Measurements from ENCODE around the gene NRXN2. TPM values are rescaled to one million over a fixed set of nuclear protein-coding genes. Genes with fewer than 3 reads are reported as not detected.
A peak's percentile ranks its signal among the peaks of the same experiment; 100 is the strongest.

Gene NRXN2
- total RNA-seq, 1 donor from 2014 or later = 0.14 TPM

DNA sequence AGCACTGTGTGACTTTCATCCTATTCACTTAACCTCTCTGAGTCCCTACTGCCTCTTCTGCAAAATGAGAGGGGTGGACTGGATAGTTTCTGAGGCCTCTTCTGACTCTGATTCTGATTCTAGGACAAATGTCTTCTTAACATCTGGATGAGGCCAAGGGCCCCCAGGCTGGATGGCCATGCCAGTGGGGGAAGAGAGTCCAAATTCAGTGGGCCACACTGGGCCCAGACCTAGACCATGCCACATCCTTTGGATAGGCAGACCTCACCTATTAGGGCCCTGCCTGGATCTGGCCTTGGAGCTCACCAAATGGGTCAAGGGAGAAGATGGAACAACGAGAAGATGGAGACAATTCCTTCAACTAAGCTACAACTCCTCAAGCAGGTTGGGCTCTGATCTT lies 24.6 kb downstream of the NRXN2 start:
- no peak overlapping the region for H3K27ac Mint-ChIP-seq (ENCODE audit: unreplicated experiment)
- peaks cover 5% of the 10 kb centered on the region for H3K9me3 Mint-ChIP-seq (ENCODE audit: unreplicated experiment)
- H3K27me3 Mint-ChIP-seq (ENCODE audit: low read depth, unreplicated experiment) = peaks cover 78% of the 10 kb centered on the region
- Histone ChIP-seq H2AFZ (ENCODE audit: low read depth, low read length) (no peak overlapping the region), H3K4me2 (ENCODE audit: low read length) (no peak overlapping the region), H3K27me3 (ENCODE audit: insufficient read depth, low read length) (peaks cover 32% of the 10 kb centered on the region), H3K4me1 (ENCODE audit: insufficient read depth, low read length) (no peaks in the 10 kb centered on the region), H4K20me1 (ENCODE audit: insufficient read depth, low read length) (no peaks in the 10 kb centered on the region), H3K9ac (ENCODE audit: low read length) (no peak overlapping the region), H3K9me3 (ENCODE audit: insufficient read depth, low read depth, low read length) (no peaks in the 10 kb centered on the region), H3K79me2 (ENCODE audit: insufficient read depth, low read length) (no peaks in the 10 kb centered on the region), H3K27ac (ENCODE audit: low read depth, low read length) (no peak overlapping the region), H3K4me3 (ENCODE audit: insufficient read depth, low read depth, low read length) (no peak overlapping the region), H3K36me3 (ENCODE audit: insufficient read depth, low read length) (no peaks in the 10 kb centered on the region)
- TF ChIP-seq, protein P1, sequence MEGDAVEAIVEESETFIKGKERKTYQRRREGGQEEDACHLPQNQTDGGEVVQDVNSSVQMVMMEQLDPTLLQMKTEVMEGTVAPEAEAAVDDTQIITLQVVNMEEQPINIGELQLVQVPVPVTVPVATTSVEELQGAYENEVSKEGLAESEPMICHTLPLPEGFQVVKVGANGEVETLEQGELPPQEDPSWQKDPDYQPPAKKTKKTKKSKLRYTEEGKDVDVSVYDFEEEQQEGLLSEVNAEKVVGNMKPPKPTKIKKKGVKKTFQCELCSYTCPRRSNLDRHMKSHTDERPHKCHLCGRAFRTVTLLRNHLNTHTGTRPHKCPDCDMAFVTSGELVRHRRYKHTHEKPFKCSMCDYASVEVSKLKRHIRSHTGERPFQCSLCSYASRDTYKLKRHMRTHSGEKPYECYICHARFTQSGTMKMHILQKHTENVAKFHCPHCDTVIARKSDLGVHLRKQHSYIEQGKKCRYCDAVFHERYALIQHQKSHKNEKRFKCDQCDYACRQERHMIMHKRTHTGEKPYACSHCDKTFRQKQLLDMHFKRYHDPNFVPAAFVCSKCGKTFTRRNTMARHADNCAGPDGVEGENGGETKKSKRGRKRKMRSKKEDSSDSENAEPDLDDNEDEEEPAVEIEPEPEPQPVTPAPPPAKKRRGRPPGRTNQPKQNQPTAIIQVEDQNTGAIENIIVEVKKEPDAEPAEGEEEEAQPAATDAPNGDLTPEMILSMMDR (IDR thresholded peaks at IDR 0.05; ENCODE audit: insufficient read depth, low read depth, low read length) = no peak
- no peak for TF ChIP-seq EZH2 (IDR thresholded peaks at IDR 0.05; ENCODE audit: insufficient read depth, low read length)
- FAIRE-seq (no peak), DNase-seq (ENCODE audit: low read depth) (no peak)
- H3K4me1 Mint-ChIP-seq (ENCODE audit: low read depth, unreplicated experiment) = no peaks in the 10 kb centered on the region
- H3K36me3 Mint-ChIP-seq (ENCODE audit: low read depth, unreplicated experiment) = no peaks in the 10 kb centered on the region
- H3K4me3 Mint-ChIP-seq (ENCODE audit: unreplicated experiment) = no peak overlapping the region

DNA sequence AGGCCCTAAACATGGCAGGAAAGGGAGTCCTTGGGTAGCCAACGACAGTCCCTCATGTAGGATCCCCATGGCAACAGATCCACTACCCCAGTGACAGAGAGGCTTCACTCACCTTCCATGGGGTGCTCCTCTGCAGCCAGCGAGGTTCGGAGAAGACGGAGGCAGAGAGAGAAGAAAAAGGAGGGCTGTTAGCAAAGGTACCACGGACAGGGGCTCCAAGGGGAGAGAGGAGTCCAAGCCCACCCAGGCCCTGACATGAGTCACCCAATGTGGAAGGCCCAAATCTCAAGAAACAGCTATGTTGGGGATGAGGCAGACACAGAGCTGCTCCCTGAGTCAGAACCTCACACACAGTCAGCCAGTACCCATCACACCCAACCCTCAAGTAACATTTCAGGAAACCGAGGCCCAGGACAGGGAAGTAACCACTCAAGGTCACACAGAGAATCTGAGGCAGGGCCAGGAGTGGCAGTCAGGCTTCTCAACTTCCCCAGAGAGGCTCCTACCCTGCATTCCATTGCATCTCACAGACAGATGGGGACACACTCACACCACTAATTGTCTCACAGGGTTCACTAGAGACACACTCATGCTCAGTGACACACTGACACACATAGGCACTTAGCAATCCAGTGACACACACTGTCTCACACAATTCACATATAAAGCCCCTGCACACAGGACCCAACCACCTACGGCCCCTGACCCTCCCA lies 25.2 kb downstream of the NRXN2 start:
- Histone ChIP-seq H3K4me2 (ENCODE audit: low read length) (no peak overlapping the region), H3K4me3 (ENCODE audit: insufficient read depth, low read depth, low read length) (no peak overlapping the region), H4K20me1 (ENCODE audit: insufficient read depth, low read length) (no peaks in the 10 kb centered on the region), H3K9me3 (ENCODE audit: insufficient read depth, low read depth, low read length) (no peaks in the 10 kb centered on the region), H3K27me3 (ENCODE audit: insufficient read depth, low read length) (peaks cover 31% of the 10 kb centered on the region), H3K27ac (ENCODE audit: low read depth, low read length) (no peak overlapping the region), H3K79me2 (ENCODE audit: insufficient read depth, low read length) (no peaks in the 10 kb centered on the region), H3K4me1 (ENCODE audit: insufficient read depth, low read length) (no peaks in the 10 kb centered on the region), H3K36me3 (ENCODE audit: insufficient read depth, low read length) (no peaks in the 10 kb centered on the region), H2AFZ (ENCODE audit: low read depth, low read length) (no peak overlapping the region), H3K9ac (ENCODE audit: low read length) (no peak overlapping the region)
- DNase-seq (ENCODE audit: low read depth) (no peak), FAIRE-seq (no peak)
- no peaks in the 10 kb centered on the region for H3K36me3 Mint-ChIP-seq (ENCODE audit: low read depth, unreplicated experiment)
- H3K9me3 Mint-ChIP-seq (ENCODE audit: unreplicated experiment) = peaks cover 5% of the 10 kb centered on the region
- H3K4me1 Mint-ChIP-seq (ENCODE audit: low read depth, unreplicated experiment) = no peaks in the 10 kb centered on the region
- no peak overlapping the region for H3K4me3 Mint-ChIP-seq (ENCODE audit: unreplicated experiment)
- TF ChIP-seq, protein P1 (IDR thresholded peaks at IDR 0.05; ENCODE audit: insufficient read depth, low read depth, low read length) = no peak
- no peak for TF ChIP-seq EZH2 (IDR thresholded peaks at IDR 0.05; ENCODE audit: insufficient read depth, low read length)
- no peak overlapping the region for H3K27ac Mint-ChIP-seq (ENCODE audit: unreplicated experiment)
- peaks cover 79% of the 10 kb centered on the region for H3K27me3 Mint-ChIP-seq (ENCODE audit: low read depth, unreplicated experiment)

DNA sequence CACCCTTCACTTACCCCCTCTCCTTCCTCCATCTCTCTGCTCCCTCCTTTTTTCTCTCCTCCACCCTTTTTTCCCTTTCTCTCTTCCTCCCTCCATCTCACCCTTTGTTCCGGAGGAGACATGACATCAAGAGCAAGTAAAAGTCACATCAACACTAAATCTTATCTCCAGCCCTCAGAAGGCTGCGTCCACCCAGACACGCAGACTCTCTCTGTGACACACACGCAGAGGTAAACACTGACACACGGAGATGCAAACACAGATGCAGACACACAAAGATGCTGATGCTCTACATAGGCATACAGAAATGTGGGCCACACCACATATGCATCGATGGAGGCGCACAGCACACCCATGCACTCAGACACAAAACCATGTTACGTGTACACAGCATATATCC lies 27.0 kb downstream of the NRXN2 start:
- Mint-ChIP-seq H3K27ac (ENCODE audit: unreplicated experiment) (no peak overlapping the region), H3K36me3 (ENCODE audit: low read depth, unreplicated experiment) (no peaks in the 10 kb centered on the region), H3K27me3 (ENCODE audit: low read depth, unreplicated experiment) (peaks cover 90% of the 10 kb centered on the region), H3K4me3 (ENCODE audit: unreplicated experiment) (peak overlapping the region; percentile 29), H3K4me1 (ENCODE audit: low read depth, unreplicated experiment) (no peaks in the 10 kb centered on the region), H3K9me3 (ENCODE audit: unreplicated experiment) (peaks cover 3% of the 10 kb centered on the region)
- Histone ChIP-seq H4K20me1 (ENCODE audit: insufficient read depth, low read length) (no peaks in the 10 kb centered on the region), H3K27ac (ENCODE audit: low read depth, low read length) (no peak overlapping the region), H2AFZ (ENCODE audit: low read depth, low read length) (no peak overlapping the region), H3K79me2 (ENCODE audit: insufficient read depth, low read length) (no peaks in the 10 kb centered on the region), H3K9ac (ENCODE audit: low read length) (no peak overlapping the region), H3K4me2 (ENCODE audit: low read length) (no peak overlapping the region), H3K4me3 (ENCODE audit: insufficient read depth, low read depth, low read length) (no peak overlapping the region), H3K9me3 (ENCODE audit: insufficient read depth, low read depth, low read length) (no peaks in the 10 kb centered on the region), H3K36me3 (ENCODE audit: insufficient read depth, low read length) (no peaks in the 10 kb centered on the region), H3K4me1 (ENCODE audit: insufficient read depth, low read length) (no peaks in the 10 kb centered on the region), H3K27me3 (ENCODE audit: insufficient read depth, low read length) (peaks cover 38% of the 10 kb centered on the region)
- DNase-seq (ENCODE audit: low read depth) = no peak
- no peak for TF ChIP-seq EZH2 (IDR thresholded peaks at IDR 0.05; ENCODE audit: insufficient read depth, low read length)
- TF ChIP-seq, protein P1 (IDR thresholded peaks at IDR 0.05; ENCODE audit: insufficient read depth, low read depth, low read length) = no peak
- FAIRE-seq = no peak

Measured in astrocyte (in vitro differentiated cells and primary cell).